SK-N-SH treated with all-trans-retinoic acid at 6 μM for 48 hours (cell line): ENCODE measurements around the gene SCAPER.

Experiments
- ARNTL ChIP-seq: fragments of 450-650 bp; formaldehyde crosslinking; IDR thresholded peaks from 2 replicates; pipeline ENCODE4 v1.5.0; 2020; ENCODE audit warnings: low read depth, mild to moderate bottlenecking, moderate library complexity, borderline replicate concordance
- BACH2 ChIP-seq: fragments of 250-450 bp; sonication (Bioruptor Pico); IDR thresholded peaks from 2 replicates; pipeline ENCODE4 v1.9.0; 2021; ENCODE audit warnings: mild to moderate bottlenecking, borderline replicate concordance
- CSRNP3 ChIP-seq: fragments of 250-450 bp; sonication (Bioruptor Pico); IDR thresholded peaks from 2 replicates; pipeline ENCODE4 v1.5.1; 2021; ENCODE audit warnings: mild to moderate bottlenecking, moderate library complexity
- ESRRG ChIP-seq: fragments of 250-450 bp; sonication (Bioruptor Pico); IDR thresholded peaks from 2 replicates; pipeline ENCODE4 v1.6.1; 2021; ENCODE audit warnings: mild to moderate bottlenecking
- OSR1 ChIP-seq: fragments of 250-450 bp; sonication (Bioruptor Pico); IDR thresholded peaks from 2 replicates; pipeline ENCODE4 v1.8.0; 2022; ENCODE audit warnings: moderate library complexity, mild to moderate bottlenecking, inconsistent platforms
- ZFP3 ChIP-seq: fragments of 250-450 bp; sonication (Bioruptor Pico); IDR thresholded peaks from 2 replicates; pipeline ENCODE4 v1.5.0; 2020; ENCODE audit warnings: mild to moderate bottlenecking, moderate library complexity
- ZFP30 ChIP-seq: fragments of 450-650 bp; formaldehyde crosslinking; IDR thresholded peaks from 2 replicates; pipeline ENCODE4 v1.5.0; 2022; ENCODE audit warnings: mild to moderate bottlenecking, moderate library complexity
- ZNF8 ChIP-seq: fragments of 450-650 bp; formaldehyde crosslinking; IDR thresholded peaks from 2 replicates; pipeline ENCODE4 v1.5.0; 2020; ENCODE audit warnings: mild to moderate bottlenecking, moderate library complexity
- TF ChIP-seq, protein P1 (sequence below): fragments of 250-450 bp; sonication (Bioruptor Pico); IDR thresholded peaks from 2 replicates; pipeline ENCODE4 v1.5.1; 2020; ENCODE audit warnings: low read depth, mild to moderate bottlenecking, moderate library complexity

GRCh38 chr15:76343313-76343996 lies 561.7 kb downstream of the SCAPER start:
- TF ChIP-seq ZFP3 (CRISPR knock-in tag): no peak
- no peak for TF ChIP-seq ZNF8
- TF ChIP-seq, protein P1, sequence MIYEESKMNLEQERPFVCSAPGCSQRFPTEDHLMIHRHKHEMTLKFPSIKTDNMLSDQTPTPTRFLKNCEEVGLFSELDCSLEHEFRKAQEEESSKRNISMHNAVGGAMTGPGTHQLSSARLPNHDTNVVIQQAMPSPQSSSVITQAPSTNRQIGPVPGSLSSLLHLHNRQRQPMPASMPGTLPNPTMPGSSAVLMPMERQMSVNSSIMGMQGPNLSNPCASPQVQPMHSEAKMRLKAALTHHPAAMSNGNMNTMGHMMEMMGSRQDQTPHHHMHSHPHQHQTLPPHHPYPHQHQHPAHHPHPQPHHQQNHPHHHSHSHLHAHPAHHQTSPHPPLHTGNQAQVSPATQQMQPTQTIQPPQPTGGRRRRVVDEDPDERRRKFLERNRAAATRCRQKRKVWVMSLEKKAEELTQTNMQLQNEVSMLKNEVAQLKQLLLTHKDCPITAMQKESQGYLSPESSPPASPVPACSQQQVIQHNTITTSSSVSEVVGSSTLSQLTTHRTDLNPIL (CRISPR knock-in tag): no peak
- TF ChIP-seq ESRRG (CRISPR knock-in tag): no peak
- no peak for TF ChIP-seq ZFP30 (CRISPR knock-in tag)
- no peak for TF ChIP-seq OSR1 (CRISPR knock-in tag)
- TF ChIP-seq ARNTL: no peak
- TF ChIP-seq BACH2: no peak
- TF ChIP-seq CSRNP3 (CRISPR knock-in tag): no peak
